Heart left ventricle (tissue), 16 donors: ENCODE measurements around the gene IFRD1. TPM values are rescaled to one million over a fixed set of nuclear protein-coding genes. Genes with fewer than 3 reads are reported as not detected.

Experiments used
- ATAC-seq, 4 donors: fragments of 200-7000 bp; cut with Tn5 transposase; one replicate each; pipeline ENCODE4 v1.9.1; 2020 to 2022; ENCODE audit warnings: moderate library complexity in 4 of 4, mild to moderate bottlenecking in 3 of 4, moderate number of reproducible peaks in 1 of 4
- DNase-seq, 5 donors: peaks; one replicate each; pipeline ENCODE4 v3.0.0-alpha.2; 2020
- H3K27ac ChIP-seq, 12 donors: fragments of 200-600 bp; sonication (generic) in 4 of 12; one replicate each; pipeline versions ENCODE4 v1.5.0 to v1.8.0; 2016 to 2022; ENCODE audit warnings: mild to moderate bottlenecking in 2 of 12
- H3K27me3 ChIP-seq, 9 donors: fragments of 200-600 bp; sonication (generic) in 2 of 9; one replicate each; pipeline versions ENCODE4 v1.5.1 to v1.8.0; 2016 to 2022; ENCODE audit warnings: mild to moderate bottlenecking in 3 of 9
- H3K36me3 ChIP-seq, 9 donors: fragments of 200-600 bp; sonication (generic) in 2 of 9; one replicate each; pipeline versions ENCODE4 v1.5.0 to v1.8.0; 2018 to 2022; ENCODE audit warnings: mild to moderate bottlenecking in 2 of 9
- H3K4me1 ChIP-seq, 12 donors: fragments of 200-600 bp; sonication (generic) in 4 of 12; one replicate each; pipeline versions ENCODE4 v1.5.0 to v1.8.0; 2016 to 2022; ENCODE audit warnings: mild to moderate bottlenecking in 3 of 12
- H3K4me3 ChIP-seq, 12 donors: fragments of 200-600 bp; sonication (generic) in 4 of 12; one replicate each; pipeline versions ENCODE4 v1.5.0 to v1.8.0; 2017 to 2022; ENCODE audit warnings: mild to moderate bottlenecking in 9 of 12, moderate library complexity in 4 of 12
- H3K9me3 ChIP-seq, 12 donors: fragments of 200-600 bp; sonication (generic) in 4 of 12; one replicate each; pipeline versions ENCODE4 v1.5.0 to v1.8.0; 2016 to 2022; ENCODE audit warnings: mild to moderate bottlenecking in 1 of 12
- CTCF ChIP-seq, 12 donors: fragments of 200-600 bp; sonication (generic) in 4 of 12; IDR thresholded peaks; one replicate each; pipeline versions ENCODE4 v1.5.0 to v1.8.0; 2018 to 2022; ENCODE audit warnings: antibody characterized with exemption in 12 of 12, mild to moderate bottlenecking in 5 of 12
- POLR2A ChIP-seq, 2 donors: fragments of 450-650 bp; IDR thresholded peaks; one replicate each; pipeline ENCODE4 v1.6.1; 2017; ENCODE audit warnings: antibody characterized with exemption in 2 of 2, mild to moderate bottlenecking in 2 of 2, moderate library complexity in 2 of 2
- WGBS, 4 donors: extraction: QIAGEN DNeasy Blood & Tissue Kit in 2 of 4; methylation state at CpG; one replicate each; pipeline versions ENCODE4 v1.1.5 to v1.1.7; 2013 to 2018; 5-methylcytosine and 5-hydroxymethylcytosine counted together
- intact Hi-C, 10 donors: fragments of 100-400 bp; cut with DNase I; formaldehyde crosslinking; loops; one replicate each; pipeline versions ENCODE4 v1.11.1 to v1.14.2; 2022
- polyA plus RNA-seq, 2 donors: library from polyadenylated mRNA; stranded (reverse); fragments of 200-250 nt; gene quantifications; one replicate each; pipeline ENCODE4 v1.2.3, GENCODE V29; 2013
- total RNA-seq, 9 donors: library from RNA; depleted of rRNA in 2 of 9; stranded (reverse); fragments of >200 nt in 2 of 9; fragmentation: NEBNext Ultra II Directional in 3 of 9; extraction: Animal tissue kit (Norgen Biotek cat#: 25700) in 3 of 9; gene quantifications; one replicate each; pipeline versions ENCODE4 v1.1.0 to v1.2.4, GENCODE V29; 2016 to 2023
- donor health status: ischemic (EF 13 %, LVEDD 7.1; RV severe dilation, severe dysfunction).
- donor health status: healthy with polysubstance abuse.
- donor health status: DM: no; HTN: yes; CAD: no.
- donor health status: DM: no; HTN: no; CAD: no.
- donor health status: ischemic (EF 25% LVEDD 6.9; RV normal size, moderate dysfunction).
- donor health status: ischemic (EF 25% LVEDD 5.7; RV mildly dilated, moderate dysfunction).
- donor health status: healthy.
- donor health status: DM: yes; HTN: yes; CAD: no.
- donor health status: ischemic (EF 35%, LVEDD 5.7; RV mildly dilated, moderate dysfunction).
- donor health status: nonischemic (EF 11% LVEDD 7.7; RV severe dilation, severe dysfunction).
- donor health status: DM: yes; HTN: yes; CAD: no.
- donor health status: PGD.
- donor health status: ischemic (EF 29% LVEDD 5.4; RV normal size, mild dysfunction).
- donor health status: nonischemic (EF 23%, LVEDD 6.1; RV moderate dilation, normal function).

IFRD1 gene
- total and polyA plus RNA-seq, 11 donors: 11.3 to 74.7 (median 28.1) TPM

- WGBS, 4 donors: 35 to 65% (median 55%) methylated on average over 3 of the region's 3 CpGs
- peak overlapping the region; percentile 36 to 96 (median 80) for H3K27ac ChIP-seq
- DNase-seq (peak in 4 of 5 donors; percentile 47 to 72 (median 66)), ATAC-seq (peak; percentile 80 to 87 (median 86))
- peaks cover 0 to 12% (median 7%) of the 10 kb centered on the region in 9 donors for H3K36me3 ChIP-seq
- H3K4me3 ChIP-seq: peak overlapping the region in 7 of 12 donors; percentile 0 to 52 (median 16)
- intact Hi-C loops: loop anchor here in 1 of 10 donors (2.0 kb wide), 1 partner anchor 31 kb away; the partner anchor contains the start of gene IFRD1
- peaks cover 0 to 53% (median 33%) of the 10 kb centered on the region in 12 donors for H3K4me1 ChIP-seq
- no peaks in the 10 kb centered on the region for H3K9me3 ChIP-seq
- TF ChIP-seq CTCF (IDR thresholded peaks at IDR 0.05): no peak
- peak in 1 of 2 donors; percentile 28 for TF ChIP-seq POLR2A (IDR thresholded peaks at IDR 0.05)
- no peaks in the 10 kb centered on the region for H3K27me3 ChIP-seq
Observed at GRCh38 chr7:112481833-112482670, 31.8 kb downstream of the IFRD1 start.

- H3K27ac ChIP-seq: peak overlapping the region; percentile 19 to 96 (median 76)
- peak overlapping the region in 1 of 12 donors; percentile 10 for H3K4me3 ChIP-seq
- H3K27me3 ChIP-seq: no peaks in the 10 kb centered on the region
- H3K36me3 ChIP-seq: no peaks in the 10 kb centered on the region
- H3K4me1 ChIP-seq: peaks cover 0 to 53% (median 33%) of the 10 kb centered on the region in 12 donors
- H3K9me3 ChIP-seq: no peaks in the 10 kb centered on the region
- TF ChIP-seq POLR2A (IDR thresholded peaks at IDR 0.05) (peak in 1 of 2 donors; percentile 40), CTCF (IDR thresholded peaks at IDR 0.05) (no peak)
- DNase-seq (peak in 3 of 5 donors; percentile 30 to 54 (median 49)), ATAC-seq (peak in 3 of 4 donors; percentile 54 to 70 (median 60))
- WGBS, 4 donors: 25 to 43% (median 39%) methylated on average over 4 of the region's 4 CpGs
- intact Hi-C loops: no loop called here
Observed at GRCh38 chr7:112484671-112485167, 34.5 kb downstream of the IFRD1 start.

- TF ChIP-seq CTCF (IDR thresholded peaks at IDR 0.05): no peak
- no peak for TF ChIP-seq POLR2A (IDR thresholded peaks at IDR 0.05)
- Histone ChIP-seq H3K36me3 (peaks cover 0 to 3% (median 0%) of the 10 kb centered on the region in 9 donors), H3K4me1 (peaks cover 0 to 50% (median 31%) of the 10 kb centered on the region in 12 donors), H3K9me3 (no peaks in the 10 kb centered on the region), H3K4me3 (no peak overlapping the region), H3K27me3 (no peaks in the 10 kb centered on the region), H3K27ac (peak overlapping the region in 2 of 12 donors; percentile 87 to 96)
- intact Hi-C loops: no loop called here
- WGBS, 4 donors: 76 to 88% (median 82%) methylated on average over 5 of the region's 5 CpGs
- no peak for DNase-seq
- no peak for ATAC-seq
Observed at GRCh38 chr7:112485766-112486165, 35.5 kb downstream of the IFRD1 start.
